Activated naive CD4-positive, alpha-beta T cell treated with anti-CD3 and anti-CD28 coated beads, Interleukin-2, amount 50 U/mL, for 16 hours (primary cell): Measurements from ENCODE around the gene KIF24.
"Not testable (repeated sequence)": the region's sequence is repeated elsewhere in the genome, so short reads cannot be mapped to it uniquely, and the experiment has no call there.

Experiments used
- DNase-seq: peaks from one replicate; pipeline ENCODE4 v3.0.0-alpha.2; 2020

The KIF24 gene

GRCh38 chr9:34321451-34321850 is 7.6 kb downstream of the KIF24 start:
- no peak for DNase-seq

GRCh38 chr9:34318163-34318790 is 10.8 kb downstream of the KIF24 start:
- DNase-seq = no peak

GRCh38 chr9:34317436-34317835 is 11.6 kb downstream of the KIF24 start:
- DNase-seq = no peak

GRCh38 chr9:34311499-34312185 is 17.4 kb downstream of the KIF24 start:
- no peak for DNase-seq

GRCh38 chr9:34310215-34310614 is 18.9 kb downstream of the KIF24 start:
- no peak for DNase-seq

- not testable (repeated sequence) for DNase-seq
Measured at GRCh38 chr9:34308316-34308715, 20.8 kb downstream of the KIF24 start.

GRCh38 chr9:34301064-34301463 is 28.0 kb downstream of the KIF24 start:
- DNase-seq = not testable (repeated sequence)

GRCh38 chr9:34292552-34292951 is 36.5 kb downstream of the KIF24 start:
- no peak for DNase-seq

GRCh38 chr9:34291423-34291822 is 37.6 kb downstream of the KIF24 start:
- DNase-seq = no peak

- DNase-seq = no peak
Measured at GRCh38 chr9:34291023-34291422, 38.0 kb downstream of the KIF24 start.

GRCh38 chr9:34289159-34289558 is 39.9 kb downstream of the KIF24 start:
- DNase-seq = no peak

GRCh38 chr9:34282096-34282495 is 47.0 kb downstream of the KIF24 start:
- no peak for DNase-seq

- DNase-seq = no peak
Measured at GRCh38 chr9:34279411-34279810, 49.7 kb downstream of the KIF24 start.
